Mesothelial cell of epicardium (in vitro differentiated cells): ENCODE measurements around the gene SLC27A3. TPM values are rescaled to one million over a fixed set of nuclear protein-coding genes. Genes with fewer than 3 reads are reported as not detected.

Experiments
- DNase-seq, 2 experiments: peaks; one replicate each; pipeline ENCODE4 v3.0.0; 2021; ENCODE audit warnings: low spot score in 2 of 2; ENCODE audit not compliant: unreplicated experiment in 2 of 2
- H3K27ac Mint-ChIP-seq: 2 replicates; pipeline ENCODE4 v1.8.0; 2021; ENCODE audit warnings: mixed read lengths
- H3K27me3 Mint-ChIP-seq: 2 replicates; pipeline ENCODE4 v1.8.0; 2021; ENCODE audit warnings: low read depth, mixed read lengths
- H3K36me3 Mint-ChIP-seq: 2 replicates; pipeline ENCODE4 v1.8.0; 2021; ENCODE audit warnings: mixed read lengths
- H3K4me1 Mint-ChIP-seq: 2 replicates; pipeline ENCODE4 v1.8.0; 2021; ENCODE audit warnings: mixed read lengths
- H3K4me3 Mint-ChIP-seq: 2 replicates; pipeline ENCODE4 v1.8.0; 2021; ENCODE audit warnings: mild to moderate bottlenecking, moderate library complexity, mixed read lengths
- H3K9me3 Mint-ChIP-seq: 2 replicates; pipeline ENCODE4 v1.8.0; 2021; ENCODE audit warnings: mixed read lengths
- total RNA-seq: library from RNA; stranded (reverse); gene quantifications from 3 replicates; pipeline ENCODE4 v1.2.1, GENCODE V29; 2021
- TF ChIP-seq, protein P1 (sequence below): fragments of 200-600 bp; sonication (generic); IDR thresholded peaks from one replicate; pipeline ENCODE4 v1.5.0; 2021; ENCODE audit warnings: antibody characterized with exemption; ENCODE audit not compliant: unreplicated experiment

Gene SLC27A3, protein sequence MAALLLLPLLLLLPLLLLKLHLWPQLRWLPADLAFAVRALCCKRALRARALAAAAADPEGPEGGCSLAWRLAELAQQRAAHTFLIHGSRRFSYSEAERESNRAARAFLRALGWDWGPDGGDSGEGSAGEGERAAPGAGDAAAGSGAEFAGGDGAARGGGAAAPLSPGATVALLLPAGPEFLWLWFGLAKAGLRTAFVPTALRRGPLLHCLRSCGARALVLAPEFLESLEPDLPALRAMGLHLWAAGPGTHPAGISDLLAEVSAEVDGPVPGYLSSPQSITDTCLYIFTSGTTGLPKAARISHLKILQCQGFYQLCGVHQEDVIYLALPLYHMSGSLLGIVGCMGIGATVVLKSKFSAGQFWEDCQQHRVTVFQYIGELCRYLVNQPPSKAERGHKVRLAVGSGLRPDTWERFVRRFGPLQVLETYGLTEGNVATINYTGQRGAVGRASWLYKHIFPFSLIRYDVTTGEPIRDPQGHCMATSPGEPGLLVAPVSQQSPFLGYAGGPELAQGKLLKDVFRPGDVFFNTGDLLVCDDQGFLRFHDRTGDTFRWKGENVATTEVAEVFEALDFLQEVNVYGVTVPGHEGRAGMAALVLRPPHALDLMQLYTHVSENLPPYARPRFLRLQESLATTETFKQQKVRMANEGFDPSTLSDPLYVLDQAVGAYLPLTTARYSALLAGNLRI
- 28.5 to 32.1 TPM (median 29.7 TPM) in 3 replicates for total RNA-seq

DNA sequence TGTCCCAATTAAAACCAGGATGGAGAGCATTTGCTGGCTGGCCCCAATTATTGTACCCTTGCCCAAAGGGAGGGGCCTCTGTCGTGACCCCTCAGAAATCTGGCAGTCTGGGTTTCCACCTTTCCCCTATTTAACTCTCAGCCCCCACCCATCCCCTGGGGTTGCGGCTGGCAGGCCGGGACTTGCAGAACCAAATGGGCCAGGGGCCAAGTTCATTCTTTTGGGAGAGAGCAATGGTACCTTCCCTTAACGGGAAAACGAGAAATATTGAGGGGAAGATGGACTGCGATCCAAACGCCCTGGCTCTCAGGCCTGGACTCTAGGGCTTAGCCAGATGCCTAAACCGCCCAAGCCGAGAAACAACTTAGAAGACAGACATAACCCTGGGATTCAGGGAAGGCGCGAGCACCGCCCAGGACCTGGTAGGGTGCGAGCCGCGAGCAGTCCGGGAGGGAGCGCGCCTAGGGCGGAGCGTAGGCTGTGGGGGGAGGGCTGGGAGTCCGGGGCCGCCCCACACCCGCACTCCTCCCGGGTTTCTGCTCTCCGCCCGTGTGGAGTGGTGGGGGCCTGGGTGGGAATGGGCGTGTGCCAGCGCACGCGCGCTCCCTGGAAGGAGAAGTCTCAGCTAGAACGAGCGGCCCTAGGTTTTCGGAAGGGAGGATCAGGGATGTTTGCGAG lies at the start of gene SLC27A3:
Gene SLC27A3, plus strand, starts transcription at position 628 of the 678 bp plus-strand sequence. CDS start 91 bp downstream, outside the sequence.
- DNase-seq, result no peak
- Mint-ChIP-seq H3K27me3 (no peaks in the 10 kb centered on the region), H3K9me3 (no peaks in the 10 kb centered on the region), H3K27ac (peak within 1 kb of the TSS; percentile 91), H3K4me3 (peak within 1 kb of the TSS; percentile 78), H3K36me3 (peaks cover 2% of the 10 kb centered on the region), H3K4me1 (peaks cover 21% of the 10 kb centered on the region)
- TF ChIP-seq, protein P1, sequence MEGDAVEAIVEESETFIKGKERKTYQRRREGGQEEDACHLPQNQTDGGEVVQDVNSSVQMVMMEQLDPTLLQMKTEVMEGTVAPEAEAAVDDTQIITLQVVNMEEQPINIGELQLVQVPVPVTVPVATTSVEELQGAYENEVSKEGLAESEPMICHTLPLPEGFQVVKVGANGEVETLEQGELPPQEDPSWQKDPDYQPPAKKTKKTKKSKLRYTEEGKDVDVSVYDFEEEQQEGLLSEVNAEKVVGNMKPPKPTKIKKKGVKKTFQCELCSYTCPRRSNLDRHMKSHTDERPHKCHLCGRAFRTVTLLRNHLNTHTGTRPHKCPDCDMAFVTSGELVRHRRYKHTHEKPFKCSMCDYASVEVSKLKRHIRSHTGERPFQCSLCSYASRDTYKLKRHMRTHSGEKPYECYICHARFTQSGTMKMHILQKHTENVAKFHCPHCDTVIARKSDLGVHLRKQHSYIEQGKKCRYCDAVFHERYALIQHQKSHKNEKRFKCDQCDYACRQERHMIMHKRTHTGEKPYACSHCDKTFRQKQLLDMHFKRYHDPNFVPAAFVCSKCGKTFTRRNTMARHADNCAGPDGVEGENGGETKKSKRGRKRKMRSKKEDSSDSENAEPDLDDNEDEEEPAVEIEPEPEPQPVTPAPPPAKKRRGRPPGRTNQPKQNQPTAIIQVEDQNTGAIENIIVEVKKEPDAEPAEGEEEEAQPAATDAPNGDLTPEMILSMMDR, result no peak

DNA sequence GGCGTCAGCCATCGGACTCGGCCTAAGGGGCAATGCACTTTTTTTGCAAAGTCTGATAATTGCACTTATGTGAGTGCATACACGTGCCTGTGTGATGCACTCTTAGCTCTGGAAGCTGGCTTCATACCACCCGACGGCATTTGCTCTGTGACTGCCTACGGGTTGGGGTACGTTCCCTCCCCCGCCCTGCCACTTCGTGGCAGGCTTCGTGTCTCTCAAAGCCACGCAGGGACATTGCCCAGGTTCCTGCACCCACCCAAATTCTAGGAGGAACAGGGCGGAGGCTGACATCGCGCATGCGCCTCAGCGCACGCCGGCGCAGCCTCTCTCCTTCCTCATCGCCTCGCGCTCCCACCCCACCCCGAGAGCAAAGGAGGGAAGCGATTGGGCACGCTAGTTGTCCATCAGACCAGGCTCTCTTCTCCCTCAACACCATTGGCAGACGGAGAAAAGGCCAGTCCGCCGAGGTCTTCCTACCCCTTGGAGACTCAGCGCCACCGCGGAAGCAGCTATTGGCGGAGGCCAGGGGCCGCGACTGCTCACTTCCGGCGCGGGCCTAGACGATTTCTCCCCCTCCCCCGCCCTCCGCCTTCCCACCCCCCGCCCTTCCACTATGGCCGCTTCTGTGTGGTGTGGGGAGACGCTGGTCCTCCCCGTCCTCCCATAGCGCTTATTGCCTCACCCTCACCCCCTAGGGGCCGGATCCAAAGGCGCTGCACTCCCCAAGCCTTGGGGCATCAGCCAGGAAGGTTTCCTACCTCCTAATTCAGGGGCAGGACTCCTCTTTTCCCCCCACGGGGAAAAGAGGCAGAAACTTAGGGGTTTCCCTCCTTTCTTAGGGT lies 47.5 kb upstream of the SLC27A3 start, which contains the start of gene INTS3:
Gene INTS3, plus strand, starts transcription at position 588 of the 842 bp plus-strand sequence. CDS start 585 bp downstream, outside the sequence.
- peak within 1 kb of the TSS; percentile 97 for H3K27ac Mint-ChIP-seq
- H3K9me3 Mint-ChIP-seq, result no peaks in the 10 kb centered on the region
- peaks cover 22% of the 10 kb centered on the region for H3K4me1 Mint-ChIP-seq
- H3K4me3 Mint-ChIP-seq, result peak within 1 kb of the TSS; percentile 96
- TF ChIP-seq, protein P1, result no peak
- H3K36me3 Mint-ChIP-seq, result peaks cover 4% of the 10 kb centered on the region
- no peaks in the 10 kb centered on the region for H3K27me3 Mint-ChIP-seq
- peak; percentile 98 to 99 for DNase-seq

DNA sequence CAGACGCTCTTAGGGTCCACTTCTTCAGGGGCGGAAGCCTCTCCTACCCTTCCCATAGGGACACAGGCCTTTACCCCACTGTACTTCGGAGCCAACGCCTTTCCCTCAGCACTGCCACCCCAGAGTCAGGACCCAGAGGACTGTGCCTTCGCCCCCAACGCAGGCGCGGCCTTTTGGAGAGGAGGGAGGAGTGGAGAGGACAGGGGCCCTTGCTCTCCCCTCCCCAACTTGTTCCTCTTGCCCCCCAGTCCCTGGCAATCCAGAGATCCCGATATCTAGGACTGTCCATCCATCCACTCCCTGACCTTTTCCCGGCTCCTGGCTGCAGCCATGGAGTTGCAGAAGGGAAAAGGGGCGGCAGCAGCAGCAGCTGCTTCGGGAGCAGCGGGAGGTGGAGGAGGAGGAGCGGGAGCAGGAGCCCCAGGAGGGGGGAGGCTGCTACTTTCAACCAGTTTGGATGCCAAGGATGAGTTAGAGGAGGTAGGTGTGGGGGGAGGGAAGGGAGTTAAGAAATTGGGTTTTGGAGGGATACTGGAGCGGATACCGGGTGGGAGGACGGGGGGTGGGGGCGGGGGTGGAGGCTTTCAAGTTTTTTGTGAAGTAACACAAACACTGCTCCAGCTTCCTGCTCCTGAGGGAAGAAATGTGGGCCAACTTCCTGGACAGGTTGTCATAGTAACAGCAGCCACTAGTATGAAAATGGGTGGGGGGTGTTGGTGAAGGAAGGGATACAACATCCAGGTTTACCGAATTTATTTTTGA lies 46.7 kb upstream of the SLC27A3 start:
- Mint-ChIP-seq H3K27ac (peak overlapping the region; percentile 97), H3K36me3 (peaks cover 6% of the 10 kb centered on the region), H3K9me3 (no peaks in the 10 kb centered on the region), H3K4me3 (peak overlapping the region; percentile 96), H3K27me3 (no peaks in the 10 kb centered on the region), H3K4me1 (peaks cover 22% of the 10 kb centered on the region)
- TF ChIP-seq, protein P1, result no peak
- peak; percentile 19 to 54 for DNase-seq

DNA sequence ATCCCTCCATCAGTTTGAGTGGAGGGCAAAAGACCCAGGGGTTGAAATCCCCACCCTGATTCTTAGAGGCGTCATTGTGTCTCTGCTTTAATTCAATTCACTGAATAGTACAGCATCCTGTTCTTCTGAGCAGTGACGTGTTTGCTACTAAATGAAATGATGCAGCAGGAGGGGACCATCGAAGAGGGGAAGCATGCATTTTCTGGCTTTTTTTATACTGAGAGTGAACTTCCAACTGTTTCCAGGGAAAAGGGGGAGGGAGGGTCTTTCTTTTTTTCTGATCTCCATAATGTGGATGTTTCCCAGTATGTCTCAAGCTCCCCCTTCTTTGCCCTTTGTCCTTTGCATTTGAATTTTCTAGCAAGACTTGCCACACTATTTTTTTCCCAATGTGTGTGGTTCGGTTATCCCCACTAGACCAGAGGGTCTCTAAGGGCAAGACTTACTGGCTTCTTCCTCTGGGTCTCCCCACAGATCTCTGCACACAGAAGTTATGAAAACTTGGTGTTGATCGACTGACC lies 44.7 kb upstream of the SLC27A3 start:
- Mint-ChIP-seq H3K27me3 (no peaks in the 10 kb centered on the region), H3K4me1 (peaks cover 22% of the 10 kb centered on the region), H3K9me3 (no peaks in the 10 kb centered on the region), H3K27ac (no peak overlapping the region), H3K36me3 (peaks cover 6% of the 10 kb centered on the region), H3K4me3 (no peak overlapping the region)
- DNase-seq, result no peak
- TF ChIP-seq, protein P1, result no peak
